ENCODE results near the gene ZNF778.

GRCh38 chr16:89171216-89172170, 46.0 kb upstream of the ZNF778 start, which contains the start of gene CDH15:
- TF ChIP-seq CTCF (IDR thresholded peaks at IDR 0.05) (no peak), POLR2A (IDR thresholded peaks at IDR 0.05) (no peak)

Measured in uterus (tissue), 2 donors.